CD4-positive, alpha-beta T cell treated with Interleukin-10 for 1 hour (primary cell): Measurements from ENCODE around the gene C2orf92.
"Not testable (repeated sequence)": the region's sequence is repeated elsewhere in the genome, so short reads cannot be mapped to it uniquely, and the experiment has no call there.

Experiments
- DNase-seq: peaks from one replicate; pipeline ENCODE4 v3.0.0-alpha.2; 2020

Gene C2orf92

GRCh38 chr2:97669448-97669847 lies at the start of gene C2orf92:
Gene C2orf92 (plus strand): TSS chr2:97669713. CDS start chr2:97669789, 76 bp downstream.
- DNase-seq: no peak

DNA sequence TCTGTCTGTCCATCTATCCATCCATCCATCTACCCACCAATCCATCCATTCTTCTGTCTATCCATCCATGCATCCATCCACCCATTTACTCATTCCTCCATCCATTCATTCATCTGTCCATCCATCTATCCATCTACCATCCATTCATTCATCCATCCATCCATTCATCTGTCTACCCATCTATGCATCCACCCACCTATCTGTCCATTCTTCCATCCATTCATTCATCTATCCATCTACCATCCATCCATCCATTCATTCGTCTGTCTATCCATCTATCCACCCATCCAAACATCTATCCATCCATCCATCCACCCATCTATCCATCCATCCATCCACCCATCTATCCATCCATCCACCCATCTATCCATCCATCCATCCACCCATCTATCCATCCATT lies 49.0 kb upstream of the C2orf92 start:
- DNase-seq: not testable (repeated sequence)

- not testable (repeated sequence) for DNase-seq
Measured at GRCh38 chr2:97622976-97623375, 46.5 kb upstream of the C2orf92 start.

GRCh38 chr2:97625354-97626048 lies 44.0 kb upstream of the C2orf92 start:
- DNase-seq: not testable (repeated sequence)

DNA sequence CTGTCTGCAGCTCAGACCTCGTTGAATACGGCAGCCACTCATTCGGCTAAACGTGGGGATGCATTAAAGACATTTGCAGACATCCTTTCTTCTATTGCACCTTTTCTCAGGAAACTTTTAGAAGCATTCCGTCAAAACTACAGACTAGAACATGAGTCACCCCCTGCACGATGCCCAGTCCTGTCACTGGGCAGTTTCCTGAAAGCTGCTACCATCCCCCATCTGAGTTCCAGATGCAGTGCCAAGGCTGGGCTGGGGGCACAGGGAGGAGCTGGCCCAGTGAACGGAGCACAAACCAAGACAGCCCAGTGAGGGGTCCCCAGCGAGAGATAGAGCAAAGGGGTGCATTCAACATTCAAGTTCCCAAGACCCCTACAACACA lies 43.5 kb upstream of the C2orf92 start:
- not testable (repeated sequence) for DNase-seq

GRCh38 chr2:97644023-97644717 lies 25.3 kb upstream of the C2orf92 start:
- no peak for DNase-seq

- no peak for DNase-seq
Measured at GRCh38 chr2:97645112-97645694, 24.3 kb upstream of the C2orf92 start.

DNA sequence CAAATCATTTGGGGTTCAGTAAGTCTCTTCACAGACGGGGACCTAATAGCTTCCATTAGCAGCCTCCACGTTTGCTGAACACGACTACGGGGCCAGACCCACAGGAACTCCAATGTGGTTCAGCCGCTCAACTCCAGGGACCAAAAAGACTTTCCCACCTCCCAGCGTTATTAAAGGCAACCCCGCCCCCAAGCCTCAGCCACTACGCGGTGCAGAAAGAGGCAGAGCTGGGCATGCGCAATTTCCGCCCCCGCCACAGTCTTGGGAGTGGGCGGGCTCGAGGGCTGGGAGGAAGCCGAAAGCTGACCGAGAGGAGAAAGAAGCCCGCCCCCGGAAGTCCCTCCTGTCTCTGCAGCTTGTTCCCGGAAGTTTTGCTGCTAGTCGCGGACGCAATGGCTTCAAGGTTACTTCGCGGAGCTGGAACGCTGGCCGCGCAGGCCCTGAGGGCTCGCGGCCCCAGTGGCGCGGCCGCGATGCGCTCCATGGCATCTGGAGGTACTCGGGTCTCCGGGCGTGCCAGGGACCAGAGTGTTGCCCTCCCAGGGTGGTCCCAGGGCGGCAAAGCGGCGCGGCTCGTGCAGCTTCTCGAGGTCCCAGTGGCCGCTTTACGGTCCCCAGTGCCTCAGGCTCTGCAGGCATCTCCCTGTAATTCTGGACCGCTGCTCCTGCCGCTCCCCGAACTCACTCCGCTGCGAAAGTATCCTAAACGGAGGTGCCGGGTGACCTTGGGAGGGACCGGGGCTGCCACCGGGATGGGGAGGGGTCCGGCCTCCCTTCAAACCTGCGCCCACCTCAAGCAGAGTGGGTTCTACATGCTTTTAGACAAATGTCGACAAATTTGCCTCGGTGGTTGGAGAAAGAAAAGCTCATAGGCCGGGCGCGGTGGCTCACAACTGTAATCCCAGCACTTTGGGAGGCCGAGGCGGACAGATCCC lies 23.6 kb upstream of the C2orf92 start, which contains the start of gene COX5B:
TSS of gene COX5B (plus strand) at position 368 of the 935 bp plus-strand sequence. CDS start at position 393, 25 bp downstream.
- peak; percentile 98 for DNase-seq

DNA sequence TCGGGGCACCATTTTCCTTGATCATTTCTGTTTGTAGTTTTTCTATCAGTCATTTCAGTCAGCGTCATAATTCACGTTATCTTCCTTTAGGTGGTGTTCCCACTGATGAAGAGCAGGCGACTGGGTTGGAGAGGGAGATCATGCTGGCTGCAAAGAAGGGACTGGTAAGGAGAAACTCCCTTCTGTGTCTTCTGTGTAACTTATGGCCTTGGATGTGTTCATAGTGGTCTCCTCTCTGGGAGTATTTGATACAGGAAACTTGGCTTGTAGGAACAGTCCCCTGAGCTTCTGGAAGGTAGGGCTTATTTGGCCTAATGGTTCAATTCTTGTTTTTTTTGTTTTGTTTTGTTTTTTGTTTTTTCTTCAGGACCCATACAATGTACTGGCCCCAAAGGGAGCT lies 22.5 kb upstream of the C2orf92 start:
- DNase-seq: no peak

GRCh38 chr2:97651114-97651513 lies 18.4 kb upstream of the C2orf92 start:
- DNase-seq: no peak

DNA sequence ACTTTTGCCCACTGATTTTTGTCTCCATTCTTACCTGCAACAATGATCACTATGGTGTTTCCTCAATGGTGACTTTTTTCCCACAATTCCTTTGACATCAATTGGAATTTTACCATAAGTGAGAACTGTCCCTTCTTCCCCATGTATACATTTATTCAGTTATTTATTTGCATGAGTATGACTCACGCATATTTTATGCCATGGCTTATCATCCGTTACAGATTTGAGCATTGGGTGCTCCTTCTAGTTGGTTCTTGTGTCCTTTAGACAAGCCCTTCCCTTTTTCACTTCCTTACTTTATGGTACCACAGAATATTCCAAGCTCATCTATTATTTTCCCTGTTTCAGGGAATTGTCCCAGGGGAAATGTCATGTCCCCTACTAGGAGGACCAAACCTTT lies 16.0 kb upstream of the C2orf92 start:
- no peak for DNase-seq

DNA sequence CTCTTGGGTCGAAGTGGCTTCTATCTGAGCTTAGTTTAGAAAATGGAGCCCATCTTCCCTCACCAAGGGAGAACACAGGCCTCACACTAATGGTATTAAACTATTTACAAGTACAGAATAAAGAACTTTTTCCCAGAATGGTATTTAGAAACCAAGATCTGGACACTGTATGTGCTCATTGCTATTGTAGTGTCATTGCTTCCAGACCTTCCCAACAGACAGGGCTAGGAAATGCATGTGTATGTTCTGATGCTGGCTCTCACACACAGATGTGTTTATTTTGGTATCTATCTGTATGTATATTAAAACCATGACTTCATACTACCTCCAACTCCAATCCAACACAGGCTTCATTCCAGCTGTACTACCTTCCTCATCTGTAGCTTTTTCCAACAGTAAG lies 15.6 kb upstream of the C2orf92 start:
- DNase-seq: no peak

DNA sequence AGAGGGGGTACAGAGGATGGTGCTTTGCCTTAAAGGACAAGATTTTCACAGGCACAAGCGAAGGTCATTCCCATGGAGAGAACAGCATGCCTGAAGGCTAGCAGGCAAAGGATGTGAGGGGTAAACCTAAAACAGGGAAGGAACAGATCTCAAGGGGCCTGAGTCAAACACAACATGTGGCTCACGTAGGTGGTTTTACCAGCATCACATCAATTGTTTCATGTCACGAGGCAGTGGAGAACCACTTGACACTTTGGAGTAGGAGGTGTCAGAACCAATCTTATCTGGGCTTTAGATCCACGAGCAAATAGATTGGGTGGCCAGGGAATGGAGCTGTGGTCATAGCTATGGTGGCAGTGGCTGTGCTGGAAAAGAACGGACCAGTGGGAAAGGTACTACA lies 15.2 kb upstream of the C2orf92 start:
- DNase-seq: no peak

DNA sequence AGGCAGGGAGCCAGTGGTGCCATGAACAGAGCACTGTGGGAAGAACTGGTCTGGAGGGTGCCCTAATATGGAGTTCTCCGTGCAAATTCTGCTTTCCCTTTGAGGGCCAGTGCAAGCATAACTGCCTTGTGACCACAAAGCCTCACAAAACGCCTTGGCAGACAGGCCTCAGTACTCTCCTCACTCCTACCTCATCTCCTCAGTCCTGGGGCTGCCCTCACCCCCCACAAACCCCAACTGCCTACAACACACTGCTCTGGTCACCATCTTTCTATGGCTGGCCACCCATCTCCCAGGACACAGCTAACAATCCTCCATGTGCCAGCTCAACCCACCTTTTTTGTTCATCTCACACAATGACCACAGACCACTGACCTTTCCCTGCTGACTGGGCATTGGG lies 14.7 kb upstream of the C2orf92 start:
- no peak for DNase-seq

- DNase-seq: no peak
Measured at GRCh38 chr2:97656129-97656755, 13.3 kb upstream of the C2orf92 start.

DNA sequence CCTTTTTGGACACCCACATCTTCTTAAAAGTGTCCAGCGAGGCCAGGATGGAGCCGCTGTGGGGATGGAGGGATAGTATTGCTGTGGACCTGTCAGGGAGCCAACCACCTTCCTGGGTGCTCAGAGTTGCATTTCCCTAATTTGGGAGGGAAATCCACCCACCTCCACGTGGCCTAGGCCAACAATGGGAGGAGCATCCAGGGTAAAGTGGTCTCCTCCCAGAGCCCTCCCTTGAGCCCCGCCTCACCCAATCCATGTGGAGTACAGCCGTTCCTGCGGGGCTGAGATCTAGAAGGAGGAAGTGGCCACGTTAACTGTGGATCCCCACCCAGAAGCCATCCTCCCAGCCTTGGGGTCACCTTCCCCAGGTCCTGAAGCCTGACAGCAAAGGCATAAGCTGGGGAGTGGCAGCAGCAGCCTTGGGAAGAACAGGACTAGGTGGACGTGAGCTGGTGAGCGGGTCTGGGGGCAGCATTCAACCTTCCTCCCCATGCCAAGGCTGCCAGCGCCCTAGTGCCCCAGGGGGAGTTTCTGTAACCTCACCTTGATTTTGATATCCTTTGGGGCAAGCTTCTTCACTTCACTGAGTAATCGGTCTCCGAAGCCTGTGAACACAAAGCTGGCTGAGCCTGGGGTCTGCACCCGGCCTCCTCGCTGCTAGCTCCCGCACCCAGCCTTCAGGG lies 12.5 kb upstream of the C2orf92 start:
- no peak for DNase-seq

DNA sequence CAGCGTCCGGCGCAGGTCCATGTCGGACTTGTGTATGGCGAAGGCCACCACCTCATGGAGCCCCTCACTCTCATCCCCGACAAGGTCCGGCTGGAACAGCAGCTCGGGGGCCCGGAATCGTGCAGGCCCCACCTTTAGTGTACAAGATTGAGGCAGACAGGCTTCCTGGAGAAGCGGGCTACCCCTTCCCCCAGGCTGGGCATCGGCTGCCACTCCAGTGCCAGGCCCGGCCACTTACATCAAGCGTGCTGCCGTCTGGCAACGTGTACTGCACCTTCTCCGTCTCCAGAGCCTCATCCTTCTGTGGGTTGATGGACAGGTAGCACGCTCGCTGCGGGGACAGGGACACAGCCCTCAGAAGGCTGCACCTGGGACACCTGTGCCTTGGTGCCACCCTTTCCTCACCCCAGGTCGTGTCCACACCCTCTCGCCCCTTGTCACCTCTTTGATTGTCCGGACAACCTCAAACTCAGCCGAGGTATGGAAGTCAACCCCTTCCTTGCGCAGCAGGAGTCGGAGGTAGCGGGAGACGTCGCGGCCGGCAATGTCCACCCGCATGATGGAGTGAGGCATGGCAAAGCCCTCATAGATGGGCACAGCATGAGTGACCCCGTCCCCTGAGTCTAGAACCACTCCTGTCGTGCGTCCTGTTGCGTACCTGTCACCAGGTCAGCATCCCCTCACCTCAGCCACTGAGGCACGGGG lies 11.4 kb upstream of the C2orf92 start:
- no peak for DNase-seq

- DNase-seq: no peak
Measured at GRCh38 chr2:97658691-97659157, 10.8 kb upstream of the C2orf92 start.

GRCh38 chr2:97659256-97660043 lies 10.1 kb upstream of the C2orf92 start:
- no peak for DNase-seq
